ENCODE measurements around the gene PRLHR.

GRCh38 chr10:118541718-118542117, 53.7 kb downstream of the PRLHR start:
- no peak for TF ChIP-seq CTCF (IDR thresholded peaks at IDR 0.05)
- no peak for TF ChIP-seq ZNF281 (CRISPR knock-in tag; IDR thresholded peaks at IDR 0.05)
- TF ChIP-seq STAT6 (CRISPR knock-in tag; conservative IDR thresholded peaks at IDR 0.05; ENCODE audit: low read depth): no peak
- no peak for TF ChIP-seq E2F1 (CRISPR knock-in tag; IDR thresholded peaks at IDR 0.05)
- no peak for TF ChIP-seq ZNF423 (CRISPR knock-in tag; IDR thresholded peaks at IDR 0.05)
- TF ChIP-seq ZNF232 (CRISPR knock-in tag; IDR thresholded peaks at IDR 0.05): no peak
- TF ChIP-seq ARID4B (CRISPR knock-in tag; IDR thresholded peaks at IDR 0.05; ENCODE audit: borderline replicate concordance): no peak
- TF ChIP-seq E2F5 (CRISPR knock-in tag; IDR thresholded peaks at IDR 0.05): no peak
- no peak for TF ChIP-seq CBFB (CRISPR knock-in tag; IDR thresholded peaks at IDR 0.05; ENCODE audit: low read depth)
